Lung (tissue), 12 donors: ENCODE data around the gene PRKCE. TPM values are rescaled to one million over a fixed set of nuclear protein-coding genes. Genes with fewer than 3 reads are reported as not detected.

ENCODE experiments used
- ATAC-seq: fragments of 200-7000 bp; cut with Tn5 transposase; one replicate; pipeline ENCODE4 v1.9.1; 2020; ENCODE audit warnings: moderate number of reproducible peaks; ENCODE audit not compliant: insufficient read depth, low FRiP score
- DNase-seq, 3 donors: peaks; one replicate each; pipeline ENCODE4 v3.0.0-alpha.2; 2013 to 2017
- H3K27ac ChIP-seq, 2 donors: one replicate each; pipeline ENCODE4 v1.5.1; 2013; ENCODE audit warnings: mild to moderate bottlenecking in 2 of 2, moderate library complexity in 2 of 2, control low read depth in 1 of 2, inconsistent platforms in 1 of 2, low read depth in 1 of 2, low read length in 1 of 2
- H3K27me3 ChIP-seq, 3 donors: one replicate each; pipeline ENCODE4 v1.5.1; 2013; ENCODE audit warnings: low read length in 2 of 3; ENCODE audit not compliant: control insufficient read depth in 3 of 3, insufficient read depth in 3 of 3
- H3K36me3 ChIP-seq, 4 donors: one replicate each; pipeline ENCODE4 v1.5.1; 2013; ENCODE audit warnings: low read length in 4 of 4, mild to moderate bottlenecking in 1 of 4, moderate library complexity in 1 of 4; ENCODE audit not compliant: control insufficient read depth in 4 of 4, insufficient read depth in 4 of 4
- H3K4me1 ChIP-seq, 5 donors: one replicate each; pipeline ENCODE4 v1.5.1; 2013; ENCODE audit warnings: low read length in 5 of 5, mild to moderate bottlenecking in 2 of 5, moderate library complexity in 1 of 5; ENCODE audit not compliant: control insufficient read depth in 5 of 5, insufficient read depth in 5 of 5
- H3K4me3 ChIP-seq: one replicate; pipeline ENCODE4 v1.5.1; 2013; ENCODE audit warnings: mild to moderate bottlenecking, control low read depth, moderate library complexity
- H3K9ac ChIP-seq, 2 donors: one replicate each; pipeline ENCODE4 v1.5.1; 2013; ENCODE audit warnings: low read length in 2 of 2, control low read depth in 1 of 2; ENCODE audit not compliant: insufficient read depth in 1 of 2
- H3K9me3 ChIP-seq, 4 donors: one replicate each; pipeline ENCODE4 v1.5.1; 2013; ENCODE audit warnings: low read length in 3 of 4, mild to moderate bottlenecking in 1 of 4, moderate library complexity in 1 of 4; ENCODE audit not compliant: control insufficient read depth in 4 of 4, insufficient read depth in 3 of 4
- WGBS, 2 donors: extraction: QIAGEN DNeasy Blood & Tissue Kit; methylation state at CpG; one replicate each; pipeline ENCODE4 v1.1.7; 2013; 5-methylcytosine and 5-hydroxymethylcytosine counted together
- polyA plus RNA-seq, 2 donors: library from polyadenylated mRNA; stranded (reverse); fragments of 200-250 nt; gene quantifications; one replicate each; pipeline ENCODE4 v1.2.1, GENCODE V29; 2013
- total RNA-seq, 2 donors: library from RNA; depleted of rRNA in 1 of 2; stranded (reverse); fragments of >200 nt in 1 of 2; gene quantifications; one replicate each; pipeline ENCODE4 v1.2.1, GENCODE V29; 2014 to 2021
- TF ChIP-seq, protein P1 (sequence below): IDR thresholded peaks from 2 replicates; pipeline ENCODE4 v1.5.1; 2012; ENCODE audit warnings: mild to moderate bottlenecking; ENCODE audit errors: control extremely low read depth, extremely low read depth
- donor health status: control.
- donor health status: control.
- donor health status: Bipolar disorder and iron deficiency.
- donor health status: healthy.
- donor health status: DM: yes; HTN: yes; CAD: no.

PRKCE gene
- total and polyA plus RNA-seq, 4 donors: 12.5 to 82.2 (median 32.1) TPM

DNA sequence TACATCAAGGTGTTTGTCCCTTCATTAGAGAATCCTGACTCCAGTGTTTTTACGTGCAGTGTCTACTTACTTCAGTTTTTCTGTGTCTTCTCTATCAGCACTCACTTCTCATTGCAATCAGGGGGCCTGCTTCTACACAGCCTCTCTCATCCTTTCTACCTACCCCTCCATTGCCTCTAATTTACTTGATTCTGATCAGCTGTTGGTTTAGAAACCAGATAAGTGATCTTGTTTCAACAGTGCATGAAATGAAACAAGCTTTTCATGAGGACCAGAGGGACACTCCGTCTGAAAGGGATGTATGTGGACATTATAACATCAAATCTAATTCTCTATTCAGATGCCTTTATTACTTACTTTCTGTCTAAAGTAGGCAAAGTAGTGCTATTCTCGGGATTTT lies 136.9 kb downstream of the PRKCE start:
- TF ChIP-seq, protein P1, sequence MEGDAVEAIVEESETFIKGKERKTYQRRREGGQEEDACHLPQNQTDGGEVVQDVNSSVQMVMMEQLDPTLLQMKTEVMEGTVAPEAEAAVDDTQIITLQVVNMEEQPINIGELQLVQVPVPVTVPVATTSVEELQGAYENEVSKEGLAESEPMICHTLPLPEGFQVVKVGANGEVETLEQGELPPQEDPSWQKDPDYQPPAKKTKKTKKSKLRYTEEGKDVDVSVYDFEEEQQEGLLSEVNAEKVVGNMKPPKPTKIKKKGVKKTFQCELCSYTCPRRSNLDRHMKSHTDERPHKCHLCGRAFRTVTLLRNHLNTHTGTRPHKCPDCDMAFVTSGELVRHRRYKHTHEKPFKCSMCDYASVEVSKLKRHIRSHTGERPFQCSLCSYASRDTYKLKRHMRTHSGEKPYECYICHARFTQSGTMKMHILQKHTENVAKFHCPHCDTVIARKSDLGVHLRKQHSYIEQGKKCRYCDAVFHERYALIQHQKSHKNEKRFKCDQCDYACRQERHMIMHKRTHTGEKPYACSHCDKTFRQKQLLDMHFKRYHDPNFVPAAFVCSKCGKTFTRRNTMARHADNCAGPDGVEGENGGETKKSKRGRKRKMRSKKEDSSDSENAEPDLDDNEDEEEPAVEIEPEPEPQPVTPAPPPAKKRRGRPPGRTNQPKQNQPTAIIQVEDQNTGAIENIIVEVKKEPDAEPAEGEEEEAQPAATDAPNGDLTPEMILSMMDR: no peak
- no peak overlapping the region for H3K9ac ChIP-seq
- H3K27ac ChIP-seq: no peak overlapping the region
- H3K4me3 ChIP-seq: no peak overlapping the region
- no peaks in the 10 kb centered on the region for H3K27me3 ChIP-seq
- no peak for ATAC-seq
- no peaks in the 10 kb centered on the region for H3K36me3 ChIP-seq
- no peaks in the 10 kb centered on the region for H3K9me3 ChIP-seq
- no peak for DNase-seq
- WGBS, 2 donors: 85 to 92% methylated on average over 3 of the region's 3 CpGs
- H3K4me1 ChIP-seq: peaks cover 0 to 21% (median 15%) of the 10 kb centered on the region in 5 donors

DNA sequence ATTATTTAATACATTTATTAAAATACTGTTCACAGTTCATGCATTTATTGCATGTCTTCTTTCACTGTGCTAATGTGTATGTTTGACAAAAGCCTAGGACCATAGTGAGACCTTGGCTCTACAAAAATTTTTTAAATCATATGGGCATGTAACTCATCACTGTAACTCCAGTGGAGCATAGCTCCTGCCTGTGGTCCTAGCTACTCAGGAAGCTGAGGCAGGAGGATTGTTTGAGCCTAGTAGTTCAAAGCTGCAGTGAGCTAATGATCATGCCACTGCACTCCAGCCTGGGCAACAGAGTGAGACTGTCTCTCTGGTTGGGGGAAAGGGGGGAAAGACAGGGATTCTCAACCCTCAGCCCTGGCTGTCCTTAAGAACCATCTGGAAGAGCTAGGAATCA lies 137.8 kb downstream of the PRKCE start:
- TF ChIP-seq, protein P1: no peak
- Histone ChIP-seq H3K9me3 (no peaks in the 10 kb centered on the region), H3K4me3 (no peak overlapping the region), H3K27me3 (no peaks in the 10 kb centered on the region), H3K36me3 (no peaks in the 10 kb centered on the region), H3K27ac (no peak overlapping the region), H3K9ac (no peak overlapping the region), H3K4me1 (peaks cover 0 to 28% (median 13%) of the 10 kb centered on the region in 5 donors)
- ATAC-seq (no peak), DNase-seq (no peak)

DNA sequence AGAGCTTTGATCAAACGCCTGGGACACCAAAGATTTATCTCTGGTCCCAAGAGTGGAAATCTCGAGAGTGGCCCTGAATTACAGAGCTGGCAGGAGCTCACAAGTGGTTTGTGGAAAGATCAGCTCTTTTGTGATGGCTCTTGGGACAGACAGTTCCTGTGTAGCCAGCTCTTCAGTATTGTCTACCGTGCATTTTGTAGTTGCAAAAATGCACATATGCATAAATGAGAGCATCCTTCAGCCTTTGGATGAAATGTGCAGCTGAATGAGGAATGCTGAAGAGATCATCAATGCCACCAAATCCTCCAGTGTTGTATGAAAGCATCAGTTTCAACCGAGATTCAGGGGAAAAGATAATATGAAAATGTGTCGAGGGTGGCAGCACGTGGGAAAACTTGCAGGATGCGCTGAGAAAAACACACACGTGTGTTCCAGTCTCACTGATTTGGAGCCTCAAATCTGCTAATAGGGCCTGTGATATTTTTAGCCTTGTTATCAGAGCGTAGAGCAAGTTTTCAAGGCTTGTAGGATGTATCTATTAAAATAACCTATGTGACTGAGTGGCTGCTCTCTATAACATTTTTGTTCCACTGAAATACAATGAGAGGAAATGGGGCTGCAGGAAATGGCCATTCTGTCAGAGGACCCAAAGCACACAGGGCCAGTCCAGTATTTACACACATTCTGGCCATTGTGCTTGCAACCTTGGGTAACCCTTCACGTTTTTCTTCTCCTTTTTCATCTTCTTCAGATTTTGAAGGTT lies 138.7 kb downstream of the PRKCE start:
- 65 to 71% methylated on average over 10 of the region's 10 CpGs for WGBS, 2 donors
- no peaks in the 10 kb centered on the region for H3K36me3 ChIP-seq
- no peaks in the 10 kb centered on the region for H3K27me3 ChIP-seq
- peaks cover 0 to 34% (median 16%) of the 10 kb centered on the region in 5 donors for H3K4me1 ChIP-seq
- TF ChIP-seq, protein P1: no peak
- no peak overlapping the region for H3K9ac ChIP-seq
- H3K27ac ChIP-seq: peak overlapping the region in 1 of 2 donors; percentile 15
- H3K9me3 ChIP-seq: no peaks in the 10 kb centered on the region
- ATAC-seq: no peak
- DNase-seq: peak in 2 of 3 donors; percentile 11 to 34
- no peak overlapping the region for H3K4me3 ChIP-seq
